ENCODE data around the gene CCDC57.

- TF ChIP-seq ZNF23 (CRISPR knock-in tag; IDR thresholded peaks at IDR 0.05) (no peak), HDGF (IDR thresholded peaks at IDR 0.05) (no peak)
These were observed 153.8 kb downstream of the CCDC57 start for GRCh38 chr17:82058855-82059249.
